GM19397 (cell line): Measurements from ENCODE around the gene GGT6.
"Not testable (repeated sequence)": the region's sequence is repeated elsewhere in the genome, so short reads cannot be mapped to it uniquely, and the experiment has no call there.

Experiments used
- ATAC-seq: cut with Tn5 transposase; IDR thresholded peaks from one replicate; pipeline ENCODE4 v1.9.1; 2021; ENCODE audit warnings: mild to moderate bottlenecking, moderate library complexity; ENCODE audit not compliant: unreplicated experiment

The GGT6 gene

GRCh38 chr17:4560421-4560820 lies at the start of gene GGT6:
TSS of gene GGT6 (minus strand) at chr17:4560577. CDS start at chr17:4560521, 56 bp downstream.
- no peak for ATAC-seq

GRCh38 chr17:4610162-4610561 lies 49.8 kb upstream of the GGT6 start:
- ATAC-seq: no peak

GRCh38 chr17:4609761-4610160 lies 49.4 kb upstream of the GGT6 start:
- ATAC-seq: no peak

- no peak for ATAC-seq
Observed at GRCh38 chr17:4607773-4608187, 47.4 kb upstream of the GGT6 start.

GRCh38 chr17:4607261-4607741 lies 46.9 kb upstream of the GGT6 start:
- ATAC-seq: no peak

- ATAC-seq: no peak
Observed at GRCh38 chr17:4605826-4606225, 45.4 kb upstream of the GGT6 start.

GRCh38 chr17:4604736-4605135 lies 44.4 kb upstream of the GGT6 start:
- not testable (repeated sequence) for ATAC-seq

- no peak for ATAC-seq
Observed at GRCh38 chr17:4604111-4604644, 43.8 kb upstream of the GGT6 start.

- ATAC-seq: no peak
Observed at GRCh38 chr17:4602041-4602440, 41.7 kb upstream of the GGT6 start.

GRCh38 chr17:4601326-4601725 lies 40.9 kb upstream of the GGT6 start:
- no peak for ATAC-seq

GRCh38 chr17:4600563-4600962 lies 40.2 kb upstream of the GGT6 start:
- ATAC-seq: no peak

- ATAC-seq: no peak
Observed at GRCh38 chr17:4599505-4600281, 39.3 kb upstream of the GGT6 start.

GRCh38 chr17:4598776-4599504 lies 38.6 kb upstream of the GGT6 start:
- ATAC-seq: no peak

- no peak for ATAC-seq
Observed at GRCh38 chr17:4597975-4598374, 37.6 kb upstream of the GGT6 start.

GRCh38 chr17:4596636-4597380 lies 36.4 kb upstream of the GGT6 start:
- ATAC-seq: no peak

- not testable (repeated sequence) for ATAC-seq
Observed at GRCh38 chr17:4595685-4596342, 35.4 kb upstream of the GGT6 start.

GRCh38 chr17:4594931-4595684 lies 34.7 kb upstream of the GGT6 start:
- ATAC-seq: no peak

GRCh38 chr17:4594406-4594805 lies 34.0 kb upstream of the GGT6 start:
- no peak for ATAC-seq

GRCh38 chr17:4593021-4593421 lies 32.6 kb upstream of the GGT6 start:
- ATAC-seq: no peak
